Stimulated activated naive CD8-positive, alpha-beta T cell treated with anti-CD3 and anti-CD28 coated beads, Interleukin-15, Interleukin-2, amounts not matched to agents 100 ng/mL and 50 ng/mL, for 24 hours (primary cell): Measurements from ENCODE around the gene SLC39A5.

Source experiments
- H3K27ac Mint-ChIP-seq: one replicate; pipeline ENCODE4 v1.8.0; 2021; ENCODE audit warnings: mild to moderate bottlenecking, mixed read lengths
- H3K27me3 Mint-ChIP-seq: one replicate; pipeline ENCODE4 v1.8.0; 2021; ENCODE audit warnings: mixed read lengths
- H3K36me3 Mint-ChIP-seq: one replicate; pipeline ENCODE4 v1.8.0; 2021; ENCODE audit warnings: low read depth, mixed read lengths
- H3K4me1 Mint-ChIP-seq: one replicate; pipeline ENCODE4 v1.8.0; 2021; ENCODE audit warnings: low read depth, mixed read lengths
- H3K4me3 Mint-ChIP-seq: one replicate; pipeline ENCODE4 v1.8.0; 2021; ENCODE audit warnings: mild to moderate bottlenecking, mixed read lengths
- H3K9me3 Mint-ChIP-seq: one replicate; pipeline ENCODE4 v1.8.0; 2021; ENCODE audit warnings: mixed read lengths

The SLC39A5 gene

GRCh38 chr12:56202838-56203237 is 27.0 kb upstream of the SLC39A5 start:
- no peaks in the 10 kb centered on the region for H3K4me1 Mint-ChIP-seq
- no peaks in the 10 kb centered on the region for H3K27me3 Mint-ChIP-seq
- H3K4me3 Mint-ChIP-seq: no peak overlapping the region
- no peak overlapping the region for H3K27ac Mint-ChIP-seq
- peaks cover 29% of the 10 kb centered on the region for H3K36me3 Mint-ChIP-seq
- no peaks in the 10 kb centered on the region for H3K9me3 Mint-ChIP-seq

GRCh38 chr12:56204275-56204674 is 25.6 kb upstream of the SLC39A5 start:
- no peak overlapping the region for H3K4me3 Mint-ChIP-seq

GRCh38 chr12:56205445-56205844 is 24.4 kb upstream of the SLC39A5 start:
- H3K4me3 Mint-ChIP-seq: no peak overlapping the region
- H3K9me3 Mint-ChIP-seq: no peaks in the 10 kb centered on the region
- H3K27ac Mint-ChIP-seq: no peak overlapping the region
- peaks cover 45% of the 10 kb centered on the region for H3K36me3 Mint-ChIP-seq
- no peaks in the 10 kb centered on the region for H3K27me3 Mint-ChIP-seq
- H3K4me1 Mint-ChIP-seq: no peaks in the 10 kb centered on the region

More at GRCh38 chr12:56204275-56204674, 25.6 kb upstream of the SLC39A5 start:
- no peaks in the 10 kb centered on the region for H3K9me3 Mint-ChIP-seq
- no peak overlapping the region for H3K27ac Mint-ChIP-seq
- H3K4me1 Mint-ChIP-seq: no peaks in the 10 kb centered on the region
- peaks cover 36% of the 10 kb centered on the region for H3K36me3 Mint-ChIP-seq
- H3K27me3 Mint-ChIP-seq: no peaks in the 10 kb centered on the region

GRCh38 chr12:56206452-56207166 is 23.2 kb upstream of the SLC39A5 start:
- Mint-ChIP-seq H3K27ac (no peak overlapping the region), H3K36me3 (peaks cover 51% of the 10 kb centered on the region)

GRCh38 chr12:56208006-56208405 is 21.8 kb upstream of the SLC39A5 start:
- Mint-ChIP-seq H3K9me3 (no peaks in the 10 kb centered on the region), H3K27ac (no peak overlapping the region), H3K27me3 (no peaks in the 10 kb centered on the region), H3K4me1 (no peaks in the 10 kb centered on the region), H3K4me3 (no peak overlapping the region), H3K36me3 (peaks cover 60% of the 10 kb centered on the region)

More at GRCh38 chr12:56206452-56207166, 23.2 kb upstream of the SLC39A5 start:
- H3K4me3 Mint-ChIP-seq: no peak overlapping the region
- H3K4me1 Mint-ChIP-seq: no peaks in the 10 kb centered on the region
- H3K27me3 Mint-ChIP-seq: no peaks in the 10 kb centered on the region
- H3K9me3 Mint-ChIP-seq: no peaks in the 10 kb centered on the region

- no peak overlapping the region for H3K27ac Mint-ChIP-seq
Observed at GRCh38 chr12:56212361-56212760, 17.5 kb upstream of the SLC39A5 start.

GRCh38 chr12:56213878-56214277 is 16.0 kb upstream of the SLC39A5 start:
- no peak overlapping the region for H3K27ac Mint-ChIP-seq
- no peaks in the 10 kb centered on the region for H3K9me3 Mint-ChIP-seq
- H3K4me3 Mint-ChIP-seq: no peak overlapping the region
- no peaks in the 10 kb centered on the region for H3K27me3 Mint-ChIP-seq
- no peaks in the 10 kb centered on the region for H3K4me1 Mint-ChIP-seq
- peaks cover 51% of the 10 kb centered on the region for H3K36me3 Mint-ChIP-seq

More at GRCh38 chr12:56212361-56212760, 17.5 kb upstream of the SLC39A5 start:
- no peaks in the 10 kb centered on the region for H3K4me1 Mint-ChIP-seq
- no peak overlapping the region for H3K4me3 Mint-ChIP-seq
- H3K9me3 Mint-ChIP-seq: no peaks in the 10 kb centered on the region
- H3K27me3 Mint-ChIP-seq: no peaks in the 10 kb centered on the region
- H3K36me3 Mint-ChIP-seq: peaks cover 58% of the 10 kb centered on the region

- Mint-ChIP-seq H3K9me3 (no peaks in the 10 kb centered on the region), H3K4me1 (peaks cover 8% of the 10 kb centered on the region), H3K27me3 (no peaks in the 10 kb centered on the region), H3K27ac (no peak overlapping the region), H3K4me3 (no peak overlapping the region), H3K36me3 (peaks cover 33% of the 10 kb centered on the region)
Observed at GRCh38 chr12:56216461-56216860, 13.4 kb upstream of the SLC39A5 start.

GRCh38 chr12:56219840-56220239 is 10.0 kb upstream of the SLC39A5 start:
- H3K27me3 Mint-ChIP-seq: no peaks in the 10 kb centered on the region
- H3K9me3 Mint-ChIP-seq: no peaks in the 10 kb centered on the region
- H3K36me3 Mint-ChIP-seq: peaks cover 10% of the 10 kb centered on the region
- no peak overlapping the region for H3K4me3 Mint-ChIP-seq
- H3K4me1 Mint-ChIP-seq: peaks cover 34% of the 10 kb centered on the region
- H3K27ac Mint-ChIP-seq: no peak overlapping the region

- peak overlapping the region; percentile 96 for H3K27ac Mint-ChIP-seq
- no peaks in the 10 kb centered on the region for H3K27me3 Mint-ChIP-seq
- peak overlapping the region; percentile 96 for H3K4me3 Mint-ChIP-seq
Observed at GRCh38 chr12:56220611-56221231, 9.1 kb upstream of the SLC39A5 start.

GRCh38 chr12:56221232-56221756 is 8.6 kb upstream of the SLC39A5 start:
- no peaks in the 10 kb centered on the region for H3K27me3 Mint-ChIP-seq
- H3K4me3 Mint-ChIP-seq: peak overlapping the region; percentile 96
- H3K9me3 Mint-ChIP-seq: no peaks in the 10 kb centered on the region
- H3K36me3 Mint-ChIP-seq: peaks cover 13% of the 10 kb centered on the region
- H3K27ac Mint-ChIP-seq: peak overlapping the region; percentile 96
- peaks cover 43% of the 10 kb centered on the region for H3K4me1 Mint-ChIP-seq

More at GRCh38 chr12:56220611-56221231, 9.1 kb upstream of the SLC39A5 start:
- Mint-ChIP-seq H3K4me1 (peaks cover 43% of the 10 kb centered on the region), H3K36me3 (peaks cover 9% of the 10 kb centered on the region), H3K9me3 (no peaks in the 10 kb centered on the region)

- peak within 1 kb of the TSS; percentile 96 for H3K27ac Mint-ChIP-seq
- no peaks in the 10 kb centered on the region for H3K9me3 Mint-ChIP-seq
- H3K4me1 Mint-ChIP-seq: peaks cover 43% of the 10 kb centered on the region
Observed at GRCh38 chr12:56221757-56222530, 7.9 kb upstream of the SLC39A5 start, which contains the start of gene RNF41. RNF41 (minus strand) TSS chr12:56221922; CDS start chr12:56214047, 7,875 bp downstream.

GRCh38 chr12:56222531-56222895 is 7.3 kb upstream of the SLC39A5 start:
- Mint-ChIP-seq H3K36me3 (peaks cover 13% of the 10 kb centered on the region), H3K27me3 (no peaks in the 10 kb centered on the region), H3K4me1 (peaks cover 43% of the 10 kb centered on the region), H3K27ac (peak overlapping the region; percentile 96), H3K4me3 (peak overlapping the region; percentile 96), H3K9me3 (no peaks in the 10 kb centered on the region)

More at GRCh38 chr12:56221757-56222530, 7.9 kb upstream of the SLC39A5 start, which contains the start of gene RNF41:
- peak within 1 kb of the TSS; percentile 96 for H3K4me3 Mint-ChIP-seq
- H3K27me3 Mint-ChIP-seq: no peaks in the 10 kb centered on the region
- peaks cover 10% of the 10 kb centered on the region for H3K36me3 Mint-ChIP-seq

GRCh38 chr12:56223571-56224101 is 6.2 kb upstream of the SLC39A5 start:
- Mint-ChIP-seq H3K4me1 (peaks cover 43% of the 10 kb centered on the region), H3K4me3 (peak overlapping the region; percentile 90), H3K27me3 (no peaks in the 10 kb centered on the region), H3K27ac (peak overlapping the region; percentile 78), H3K9me3 (no peaks in the 10 kb centered on the region), H3K36me3 (peaks cover 13% of the 10 kb centered on the region)
